Measurements from ENCODE around the gene SNTA1. TPM values are rescaled to one million over a fixed set of nuclear protein-coding genes. Genes with fewer than 3 reads are reported as not detected.

SNTA1 gene
- total and polyA plus RNA-seq, 9 of the 15 experiments (the other 6 are each of a cell fraction or from before 2014, with no cell fraction given) = 1.2 to 40.8 (median 20.3) TPM

GRCh38 chr20:33415948-33416347 lies 27.6 kb downstream of the SNTA1 start:
- POLR2A ChIA-PET = interaction anchor here (0.6 to 1.4 kb wide), 2 partner anchors 9 to 216 kb away, joined by 3 to 5 read pairs; no protein-coding TSS in a partner anchor
- H2AFZ ChIP-seq (ENCODE audit: low read depth, low read length) = no peak overlapping the region
- in situ Hi-C loops (cut with MboI) = loop anchor here (10.0 kb wide), 1 partner anchor 239 kb away; no protein-coding TSS in a partner anchor
- H3K27me3 ChIP-seq (ENCODE audit: control insufficient read depth in 2 of 2, insufficient read depth in 2 of 2, low read length in 2 of 2) = no peaks in the 10 kb centered on the region
- DNase-seq (ENCODE audit: extremely low read depth in 1 of 4, low spot score in 3 of 4) (peak in 3 of 4 experiments; percentile 38 to 63 (median 47)), ATAC-seq (peak; percentile 50), FAIRE-seq (no peak)
- no peak overlapping the region for H3K9ac ChIP-seq (ENCODE audit: insufficient read depth in 1 of 2, low read depth in 2 of 2, low read length in 2 of 2)
- no peak overlapping the region for H3K4me3 ChIP-seq
- H3K9me1 ChIP-seq (ENCODE audit: control insufficient read depth, insufficient read depth, low read length) = peaks cover 5% of the 10 kb centered on the region
- intact Hi-C loops (cut with micrococcal nuclease) = loop anchor here (2.0 kb wide), 1 partner anchor 29 kb away; no protein-coding TSS in a partner anchor
- no peak overlapping the region for H3K27ac ChIP-seq (ENCODE audit: extremely low read depth, low read depth, low read length)
- no peak overlapping the region for H3K4me2 ChIP-seq (ENCODE audit: insufficient read depth, low read length)
- H3K9me3 ChIP-seq (replicated peaks; ENCODE audit: control insufficient read depth, insufficient read depth, low read depth, low read length) = no peaks in the 10 kb centered on the region; the same call in 1 of the 2 replicates
- WGBS (ENCODE audit: insufficient coverage, low coverage, missing lambda C conversion rate) = 41% methylated on average over 8 of the region's 8 CpGs
- H3K36me3 ChIP-seq (ENCODE audit: control insufficient read depth, insufficient read depth, low read length) = peaks cover 42% of the 10 kb centered on the region
- CTCF ChIA-PET (ENCODE audit: low intra/inter-chr PET ratio) = interaction anchor here (0.6 kb wide), 1 partner anchor 17 kb away, joined by 3 read pairs; no protein-coding TSS in a partner anchor
- BruUV-seq (replicated peaks) = no TSS peak
- no peaks in the 10 kb centered on the region for H4K20me1 ChIP-seq (replicated peaks; ENCODE audit: control insufficient read depth, insufficient read depth, low read length)
- peaks cover 25 to 26% of the 10 kb centered on the region in 2 experiments; a peak in 4 of 5 replicates for H3K4me1 ChIP-seq (replicated peaks in 1 of 2; ENCODE audit: control insufficient read depth in 2 of 2, insufficient read depth in 2 of 2, low read length in 2 of 2)
- no peaks in the 10 kb centered on the region; the same call in 2 of the 3 replicates for H3K79me2 ChIP-seq (ENCODE audit: control insufficient read depth, insufficient read depth, low read length)
- no peak for TF ChIP-seq HNRNPL (IDR thresholded peaks at IDR 0.05; ENCODE audit: low read depth, low read length)
- TF ChIP-seq YBX1 (IDR thresholded peaks at IDR 0.05) = no peak
- no peak for TF ChIP-seq TCF7 (IDR thresholded peaks at IDR 0.05; ENCODE audit: borderline replicate concordance)
- no peak for TF ChIP-seq MIER1 (IDR thresholded peaks at IDR 0.05; ENCODE audit: low read depth)
- no peak for TF ChIP-seq ZNF551 (CRISPR knock-in tag; IDR thresholded peaks at IDR 0.05)
- TF ChIP-seq THAP12 (CRISPR knock-in tag; IDR thresholded peaks at IDR 0.05) = no peak
- no peak for TF ChIP-seq ZNF280B (CRISPR knock-in tag; IDR thresholded peaks at IDR 0.05)
- TF ChIP-seq CTCF (IDR thresholded peaks at IDR 0.05 in 2 of 3, conservative IDR thresholded peaks at IDR 0.05 in 1 of 3; ENCODE audit: insufficient read depth in 2 of 3, low read depth in 1 of 3, low read length in 3 of 3) = peak; percentile 66 to 70 (median 69)
- no peak for TF ChIP-seq NRF1 (conservative IDR thresholded peaks at IDR 0.05 in 1 of 2, IDR thresholded peaks at IDR 0.05 in 1 of 2)
- peak; percentile 45 to 76 for TF ChIP-seq RAD21 (CRISPR knock-in tag; conservative IDR thresholded peaks at IDR 0.05 in 1 of 2, IDR thresholded peaks at IDR 0.05 in 1 of 2)
- no peak for TF ChIP-seq ARID1B (IDR thresholded peaks at IDR 0.05)
- TF ChIP-seq TAF9B (IDR thresholded peaks at IDR 0.05; ENCODE audit: partially characterized antibody) = no peak
- TF ChIP-seq HMG20B (CRISPR knock-in tag; IDR thresholded peaks at IDR 0.05) = no peak
- TF ChIP-seq VEZF1 (CRISPR knock-in tag; IDR thresholded peaks at IDR 0.05) = no peak
